ENCODE measurements around the gene PTPRG.

Gene PTPRG

GRCh38 chr3:62261121-62261520 lies 699.8 kb downstream of the PTPRG start:
- Histone ChIP-seq H3K9me3 (replicated peaks in 1 of 11) (peaks cover 0 to 7% (median 0%) of the 10 kb centered on the region in 11 experiments; a peak in 3 of 22 replicates), H4K20me1 (no peaks in the 10 kb centered on the region), H3K27ac (no peak overlapping the region), H3K9ac (no peak overlapping the region), H3K36me3 (peaks cover 6 to 54% (median 19%) of the 10 kb centered on the region in 11 experiments; a peak in 17 of 22 replicates), H3K4me1 (peaks cover 0 to 2% (median 0%) of the 10 kb centered on the region in 10 experiments; a peak in 2 of 20 replicates), H3K4me2 (no peak overlapping the region), H3K27me3 (no peaks in the 10 kb centered on the region), H3K4me3 (no peak overlapping the region)
- no peak for TF ChIP-seq Cebpa-rat (IDR thresholded peaks at IDR 0.05)

DNA sequence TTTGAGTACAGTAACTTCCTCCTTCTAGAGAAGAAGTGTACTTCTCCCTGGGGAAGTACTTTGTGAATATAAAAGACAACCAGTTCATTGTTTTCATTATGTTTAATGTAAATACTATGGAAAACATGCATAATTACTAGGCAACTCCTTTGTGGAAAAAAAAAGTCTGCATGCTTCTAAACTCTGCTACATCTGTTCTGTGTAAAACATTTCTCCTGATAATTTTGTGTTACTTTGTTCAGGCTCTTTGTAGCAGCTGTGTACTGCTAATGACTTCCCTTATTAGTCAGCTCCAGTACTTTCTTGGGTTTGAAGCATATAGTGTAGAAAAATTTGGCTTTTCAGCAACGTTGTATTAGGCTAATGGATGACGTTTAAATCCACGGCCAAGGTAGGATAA lies 700.4 kb downstream of the PTPRG start:
- peaks cover 0 to 8% (median 0%) of the 10 kb centered on the region in 10 experiments; a peak in 3 of 20 replicates for H3K4me1 ChIP-seq
- no peaks in the 10 kb centered on the region for H4K20me1 ChIP-seq
- no peak overlapping the region for H3K4me3 ChIP-seq
- H3K36me3 ChIP-seq, result peaks cover 6 to 49% (median 19%) of the 10 kb centered on the region in 11 experiments; a peak in 17 of 22 replicates
- no peak overlapping the region for H3K4me2 ChIP-seq
- H3K27me3 ChIP-seq, result no peaks in the 10 kb centered on the region
- no peak for TF ChIP-seq Cebpa-rat (IDR thresholded peaks at IDR 0.05)
- peaks cover 0 to 7% (median 0%) of the 10 kb centered on the region in 11 experiments; a peak in 3 of 22 replicates for H3K9me3 ChIP-seq (replicated peaks in 1 of 11)
- no peak overlapping the region for H3K27ac ChIP-seq
- H3K9ac ChIP-seq, result no peak overlapping the region

DNA sequence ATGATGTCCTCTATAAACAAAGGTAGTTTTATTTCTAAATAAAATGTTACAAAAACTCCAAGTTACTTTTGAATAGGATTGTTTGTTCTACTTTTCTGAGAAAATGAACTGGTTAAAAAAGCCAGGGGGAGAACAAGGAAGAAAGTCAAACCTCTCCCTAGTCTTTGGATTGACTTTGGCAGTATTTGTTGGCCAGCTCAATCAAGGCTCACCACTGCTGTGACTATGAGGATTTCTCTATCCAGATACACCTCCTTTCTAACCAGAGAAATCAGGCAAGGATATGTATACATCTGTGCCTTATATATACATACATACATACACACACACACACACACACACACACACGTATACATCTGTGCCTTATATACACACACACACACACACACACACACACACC lies 704.2 kb downstream of the PTPRG start:
- no peak for TF ChIP-seq Cebpa-rat (IDR thresholded peaks at IDR 0.05)
- no peak overlapping the region for H3K27ac ChIP-seq
- H3K27me3 ChIP-seq, result no peaks in the 10 kb centered on the region
- H3K9ac ChIP-seq, result no peak overlapping the region
- peaks cover 0 to 7% (median 0%) of the 10 kb centered on the region in 11 experiments; a peak in 3 of 22 replicates for H3K9me3 ChIP-seq (replicated peaks in 1 of 11)
- peaks cover 0 to 8% (median 0%) of the 10 kb centered on the region in 10 experiments; a peak in 3 of 20 replicates for H3K4me1 ChIP-seq
- H3K4me2 ChIP-seq, result no peak overlapping the region
- peaks cover 6 to 74% (median 23%) of the 10 kb centered on the region in 11 experiments; a peak in 17 of 22 replicates for H3K36me3 ChIP-seq
- no peaks in the 10 kb centered on the region for H4K20me1 ChIP-seq
- no peak overlapping the region for H3K4me3 ChIP-seq

DNA sequence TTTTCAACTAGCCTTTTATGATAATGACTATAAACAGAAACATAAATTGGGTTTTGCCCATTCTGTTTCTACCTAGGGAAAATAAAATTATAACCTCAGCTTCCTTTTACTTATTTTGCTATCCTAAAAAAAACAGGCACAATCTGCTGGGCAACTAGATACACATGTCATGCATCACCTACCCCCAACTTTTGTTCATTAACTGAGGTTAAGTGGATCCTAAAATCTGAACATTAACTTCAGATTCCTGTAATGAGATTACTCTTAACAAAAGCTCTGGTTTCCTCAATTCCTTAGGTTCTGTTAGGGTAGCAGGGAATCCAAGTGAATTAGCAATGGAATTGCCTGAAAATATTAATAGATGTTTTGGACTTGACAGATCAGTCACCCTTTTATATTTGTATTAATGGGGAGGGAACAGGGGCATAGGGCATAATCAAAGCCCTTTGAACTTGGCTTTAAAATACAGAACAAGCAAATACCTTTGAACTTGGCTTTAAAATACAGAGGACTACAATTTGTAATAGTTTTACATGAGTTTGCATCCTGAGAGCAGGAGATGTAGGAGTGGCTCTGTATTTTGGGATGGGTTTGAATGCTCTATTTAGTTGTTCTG lies 705.4 kb downstream of the PTPRG start:
- H3K4me3 ChIP-seq, result no peak overlapping the region
- H4K20me1 ChIP-seq, result no peaks in the 10 kb centered on the region
- no peaks in the 10 kb centered on the region for H3K27me3 ChIP-seq
- no peak overlapping the region for H3K27ac ChIP-seq
- H3K9me3 ChIP-seq (replicated peaks in 1 of 11), result peaks cover 0 to 7% (median 0%) of the 10 kb centered on the region in 11 experiments; a peak in 3 of 22 replicates
- TF ChIP-seq Cebpa-rat (IDR thresholded peaks at IDR 0.05), result no peak
- 0 out of 22 replicates have a peak overlapping the region, but pooled peaks of 1 of the 11 experiments have one; percentile 24 for H3K4me2 ChIP-seq
- peaks cover 0 to 8% (median 0%) of the 10 kb centered on the region in 10 experiments; a peak in 3 of 20 replicates for H3K4me1 ChIP-seq
- peaks cover 10 to 86% (median 30%) of the 10 kb centered on the region in 11 experiments; a peak in 18 of 22 replicates for H3K36me3 ChIP-seq
- no peak overlapping the region for H3K9ac ChIP-seq

DNA sequence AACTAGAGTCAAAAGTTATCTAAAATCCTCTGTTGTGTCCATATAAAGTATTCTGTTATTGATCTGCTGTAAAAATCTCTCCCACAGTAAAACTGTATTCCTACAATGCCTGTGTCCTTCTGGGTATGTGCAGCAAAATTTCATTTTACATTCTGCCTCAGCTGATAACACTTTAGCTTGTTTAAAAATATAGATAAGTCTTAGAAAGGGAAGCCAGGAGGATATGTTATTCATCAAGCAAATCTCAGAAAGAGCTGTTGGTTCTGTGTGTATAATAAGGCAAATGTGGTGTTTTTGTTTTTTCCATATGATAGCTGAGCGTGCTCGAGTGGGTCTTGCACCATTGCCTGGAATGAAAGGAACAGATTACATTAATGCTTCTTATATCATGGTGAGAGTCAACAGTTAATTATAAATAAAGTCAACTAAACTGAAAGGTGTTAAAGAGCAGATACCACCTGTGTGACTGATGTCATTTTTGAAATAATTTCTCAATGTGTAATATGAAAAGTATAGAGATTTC lies 715.3 kb downstream of the PTPRG start:
- no peaks in the 10 kb centered on the region for H3K9me3 ChIP-seq (replicated peaks in 1 of 11)
- H3K36me3 ChIP-seq, result peaks cover 0 to 96% (median 15%) of the 10 kb centered on the region in 11 experiments; a peak in 14 of 22 replicates
- no peak overlapping the region for H3K27ac ChIP-seq
- H3K27me3 ChIP-seq, result no peaks in the 10 kb centered on the region
- no peak overlapping the region for H3K4me3 ChIP-seq
- H3K4me1 ChIP-seq, result no peaks in the 10 kb centered on the region
- no peak for TF ChIP-seq Cebpa-rat (IDR thresholded peaks at IDR 0.05)
- no peaks in the 10 kb centered on the region for H4K20me1 ChIP-seq
- no peak overlapping the region for H3K9ac ChIP-seq
- no peak overlapping the region for H3K4me2 ChIP-seq

DNA sequence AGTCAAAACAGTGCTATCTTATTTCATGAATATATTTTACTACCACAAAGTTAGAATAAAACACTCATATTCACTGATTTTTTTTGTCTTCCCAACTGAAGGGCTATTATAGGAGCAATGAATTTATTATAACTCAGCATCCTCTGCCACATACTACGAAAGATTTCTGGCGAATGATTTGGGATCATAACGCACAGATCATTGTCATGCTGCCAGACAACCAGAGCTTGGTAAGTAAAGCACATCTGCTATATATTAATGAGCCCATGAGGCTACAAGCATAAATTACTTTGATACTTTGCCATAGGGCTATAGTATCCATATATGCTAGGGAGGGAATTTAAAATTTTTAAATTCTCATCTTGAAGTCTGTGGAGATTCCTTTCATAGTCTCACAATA lies 716.1 kb downstream of the PTPRG start:
- H3K9ac ChIP-seq, result no peak overlapping the region
- no peak for TF ChIP-seq Cebpa-rat (IDR thresholded peaks at IDR 0.05)

GRCh38 chr3:62277986-62278385 lies 716.6 kb downstream of the PTPRG start:
- no peaks in the 10 kb centered on the region for H3K4me1 ChIP-seq
- H3K36me3 ChIP-seq, result peaks cover 0 to 96% (median 8%) of the 10 kb centered on the region in 11 experiments; a peak in 11 of 22 replicates
- H3K27ac ChIP-seq, result no peak overlapping the region
- H3K4me2 ChIP-seq, result no peak overlapping the region
- no peaks in the 10 kb centered on the region for H3K27me3 ChIP-seq
- no peaks in the 10 kb centered on the region for H3K9me3 ChIP-seq (replicated peaks in 1 of 11)
- TF ChIP-seq Cebpa-rat (IDR thresholded peaks at IDR 0.05), result no peak
- no peak overlapping the region for H3K9ac ChIP-seq
- H3K4me3 ChIP-seq, result no peak overlapping the region
- H4K20me1 ChIP-seq, result no peaks in the 10 kb centered on the region

More for the DNA sequence above, 716.1 kb downstream of the PTPRG start:
- Histone ChIP-seq H3K4me3 (no peak overlapping the region), H3K27me3 (no peaks in the 10 kb centered on the region), H3K36me3 (peaks cover 0 to 96% (median 12%) of the 10 kb centered on the region in 11 experiments; a peak in 12 of 22 replicates), H4K20me1 (no peaks in the 10 kb centered on the region), H3K4me1 (no peaks in the 10 kb centered on the region), H3K4me2 (no peak overlapping the region), H3K27ac (no peak overlapping the region), H3K9me3 (replicated peaks in 1 of 11) (no peaks in the 10 kb centered on the region)

DNA sequence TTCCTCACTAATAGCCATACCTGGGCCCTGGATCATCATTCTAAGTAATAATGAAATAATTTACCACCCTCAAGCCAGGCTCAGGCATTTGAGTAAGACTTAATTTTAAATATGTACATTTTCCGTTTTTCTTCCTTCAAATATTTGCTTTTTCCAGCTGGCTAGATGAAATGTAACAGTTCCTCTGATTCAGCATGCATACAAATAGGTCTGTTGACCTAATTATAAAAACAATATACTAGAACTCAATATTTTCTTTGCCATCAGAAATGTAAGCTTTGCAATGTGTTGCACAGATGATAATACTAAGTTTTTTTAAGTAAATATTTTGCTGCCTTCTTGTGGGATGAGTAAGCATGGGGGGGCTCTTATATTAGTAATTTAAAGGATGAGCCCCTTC lies 720.4 kb downstream of the PTPRG start:
- no peak for TF ChIP-seq Cebpa-rat (IDR thresholded peaks at IDR 0.05)
- H3K36me3 ChIP-seq, result peaks cover 0 to 78% (median 3%) of the 10 kb centered on the region in 11 experiments; a peak in 9 of 22 replicates
- H3K9ac ChIP-seq, result no peak overlapping the region
- H3K4me3 ChIP-seq, result no peak overlapping the region
- H3K27me3 ChIP-seq, result no peaks in the 10 kb centered on the region
- peaks cover 0 to 2% (median 0%) of the 10 kb centered on the region in 10 experiments; a peak in 5 of 20 replicates for H3K4me1 ChIP-seq
- H4K20me1 ChIP-seq, result no peaks in the 10 kb centered on the region
- no peak overlapping the region for H3K4me2 ChIP-seq
- H3K27ac ChIP-seq, result no peak overlapping the region
- no peaks in the 10 kb centered on the region for H3K9me3 ChIP-seq (replicated peaks in 1 of 11)

DNA sequence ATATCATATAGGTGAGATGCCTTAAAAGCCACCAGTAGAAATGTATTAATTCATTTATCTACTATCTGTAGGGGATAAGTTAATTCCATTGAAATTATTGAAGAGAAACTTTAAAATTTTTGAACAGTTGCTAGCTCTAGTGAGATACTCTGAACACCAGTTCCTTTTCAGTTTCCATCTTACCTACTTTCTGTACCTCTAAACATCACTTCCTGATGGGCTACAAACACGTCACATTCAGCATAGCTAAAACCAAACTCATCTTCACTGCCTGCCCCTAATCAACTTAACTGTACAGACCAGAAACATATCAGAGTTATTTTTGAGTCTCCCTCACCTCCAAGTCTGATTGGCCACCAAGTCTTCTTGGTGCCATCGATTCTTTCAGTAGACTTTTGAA lies 723.1 kb downstream of the PTPRG start:
- Histone ChIP-seq H3K4me1 (peaks cover 0 to 15% (median 0%) of the 10 kb centered on the region in 10 experiments; a peak in 6 of 20 replicates), H3K9ac (no peak overlapping the region), H3K27ac (no peak overlapping the region), H4K20me1 (no peaks in the 10 kb centered on the region), H3K27me3 (no peaks in the 10 kb centered on the region), H3K4me2 (no peak overlapping the region), H3K36me3 (peaks cover 0 to 56% (median 0%) of the 10 kb centered on the region in 11 experiments; a peak in 6 of 22 replicates), H3K4me3 (no peak overlapping the region), H3K9me3 (replicated peaks in 1 of 11) (no peaks in the 10 kb centered on the region)
- no peak for TF ChIP-seq Cebpa-rat (IDR thresholded peaks at IDR 0.05)

Measured in BLaER1 treated with 17β-estradiol and CSF1 and Interleukin-3, amounts not matched to agents 10 nM and 100 nM (cell line).